Liver (tissue), 9 donors: ENCODE measurements around the gene TMEM8B. TPM values are rescaled to one million over a fixed set of nuclear protein-coding genes. Genes with fewer than 3 reads are reported as not detected.

ENCODE experiments used
- DNase-seq: peaks from one replicate; pipeline ENCODE4 v3.0.0-alpha.2; 2017; ENCODE audit warnings: low spot score
- H3K27ac ChIP-seq, 2 donors: one replicate each; pipeline ENCODE4 v1.7.0; 2013; ENCODE audit warnings: inconsistent platforms in 2 of 2, low read length in 2 of 2, control low read depth in 1 of 2, low read depth in 1 of 2, mild to moderate bottlenecking in 1 of 2
- H3K27me3 ChIP-seq, 4 donors: one replicate each; pipeline versions ENCODE4 v1.6.1 to v1.7.0; 2013; ENCODE audit warnings: low read length in 3 of 4, inconsistent platforms in 1 of 4, mild to moderate bottlenecking in 1 of 4, moderate library complexity in 1 of 4; ENCODE audit not compliant: control insufficient read depth in 4 of 4, insufficient read depth in 4 of 4
- H3K36me3 ChIP-seq, 4 donors: one replicate each; pipeline versions ENCODE4 v1.6.1 to v1.7.0; 2013; ENCODE audit warnings: low read length in 3 of 4, mild to moderate bottlenecking in 3 of 4, low read depth in 1 of 4, moderate library complexity in 1 of 4; ENCODE audit not compliant: control insufficient read depth in 4 of 4, insufficient read depth in 3 of 4
- H3K4me1 ChIP-seq, 4 donors: one replicate each; pipeline versions ENCODE4 v1.6.1 to v1.7.0; 2013; ENCODE audit warnings: low read length in 3 of 4, mild to moderate bottlenecking in 3 of 4, moderate library complexity in 1 of 4; ENCODE audit not compliant: control insufficient read depth in 4 of 4, insufficient read depth in 4 of 4
- H3K4me3 ChIP-seq, 3 donors: one replicate each; pipeline versions ENCODE4 v1.6.1 to v1.7.0; 2013; ENCODE audit warnings: low read length in 3 of 3, control low read depth in 1 of 3, low read depth in 1 of 3, mild to moderate bottlenecking in 1 of 3
- H3K9ac ChIP-seq, 2 donors: one replicate each; pipeline ENCODE4 v1.7.0; 2013; ENCODE audit warnings: low read length in 2 of 2, mild to moderate bottlenecking in 2 of 2, moderate library complexity in 2 of 2, control low read depth in 1 of 2, low read depth in 1 of 2
- H3K9me3 ChIP-seq, 4 donors: one replicate each; pipeline versions ENCODE4 v1.6.1 to v1.7.0; 2013; ENCODE audit warnings: low read length in 3 of 4; ENCODE audit not compliant: control insufficient read depth in 4 of 4
- ATF3 ChIP-seq: IDR thresholded peaks from 2 replicates; pipeline ENCODE4 v1.6.1; 2016; ENCODE audit warnings: antibody characterized with exemption
- CTCF ChIP-seq: fragments of 150-350 bp; IDR thresholded peaks from 2 replicates; pipeline ENCODE4 v1.5.1; 2017; ENCODE audit warnings: improper control_type of control experiment, low read depth, low read length; ENCODE audit not compliant: missing input control
- EGR1 ChIP-seq, 2 donors: IDR thresholded peaks; 2 replicates each; pipeline ENCODE4 v1.6.1; 2016 to 2018; ENCODE audit warnings: antibody characterized with exemption in 2 of 2, low read depth in 2 of 2
- FOXA1 ChIP-seq: IDR thresholded peaks from 2 replicates; pipeline ENCODE4 v1.6.1; 2016; ENCODE audit warnings: antibody characterized with exemption
- FOXA2 ChIP-seq: IDR thresholded peaks from 2 replicates; pipeline ENCODE4 v1.6.1; 2016; ENCODE audit warnings: antibody characterized with exemption
- GABPA ChIP-seq, 2 donors: IDR thresholded peaks in 1 of 2; conservative IDR thresholded peaks in 1 of 2; 2 replicates each; pipeline ENCODE4 v1.6.1; 2016; ENCODE audit warnings: antibody characterized with exemption in 2 of 2, mild to moderate bottlenecking in 1 of 2, moderate library complexity in 1 of 2
- HNF4G ChIP-seq: IDR thresholded peaks from 2 replicates; pipeline ENCODE4 v1.6.1; 2016; ENCODE audit warnings: antibody characterized with exemption
- JUND ChIP-seq, 2 donors: IDR thresholded peaks; 2 replicates each; pipeline ENCODE4 v1.6.1; 2016; ENCODE audit warnings: antibody characterized with exemption in 2 of 2
- MAX ChIP-seq: IDR thresholded peaks from 2 replicates; pipeline ENCODE4 v1.6.1; 2016; ENCODE audit warnings: antibody characterized with exemption
- NR2F2 ChIP-seq: IDR thresholded peaks from 2 replicates; pipeline ENCODE4 v1.6.1; 2016; ENCODE audit warnings: antibody characterized with exemption
- RAD21 ChIP-seq, 2 donors: IDR thresholded peaks; 2 replicates each; pipeline ENCODE4 v1.6.1; 2016; ENCODE audit warnings: antibody characterized with exemption in 2 of 2, mild to moderate bottlenecking in 2 of 2
- REST ChIP-seq: IDR thresholded peaks from 2 replicates; pipeline ENCODE4 v1.6.1; 2016; ENCODE audit warnings: antibody characterized with exemption, mild to moderate bottlenecking
- RXRA ChIP-seq, 2 donors: IDR thresholded peaks; 2 replicates each; pipeline ENCODE4 v1.6.1; 2017 to 2018; ENCODE audit warnings: antibody characterized with exemption in 2 of 2, mild to moderate bottlenecking in 1 of 2
- SP1 ChIP-seq: IDR thresholded peaks from 2 replicates; pipeline ENCODE4 v1.6.1; 2018; ENCODE audit warnings: antibody characterized with exemption, mild to moderate bottlenecking
- TAF1 ChIP-seq: conservative IDR thresholded peaks from 2 replicates; pipeline ENCODE4 v1.6.1; 2016; ENCODE audit warnings: antibody characterized with exemption, mild to moderate bottlenecking
- YY1 ChIP-seq: IDR thresholded peaks from 2 replicates; pipeline ENCODE4 v1.6.1; 2016; ENCODE audit warnings: antibody characterized with exemption, mild to moderate bottlenecking
- ZBTB33 ChIP-seq: IDR thresholded peaks from 2 replicates; pipeline ENCODE4 v1.6.1; 2016; ENCODE audit warnings: antibody characterized with exemption
- polyA plus RNA-seq, 2 donors: library from polyadenylated mRNA; stranded (reverse) in 1 of 2; unstranded in 1 of 2; fragments of 200-250 nt in 1 of 2; fragments of >200 nt in 1 of 2; fragmentation: Nextera tagmentation in 1 of 2; extraction: Ambion mirVana in 1 of 2; gene quantifications; one replicate each; pipeline versions ENCODE4 v1.2.1 to v1.2.3, GENCODE V29; 2013 to 2015
- total RNA-seq, 2 donors: library from RNA; depleted of rRNA; stranded (reverse); fragments of >200 nt; gene quantifications; one replicate each; pipeline ENCODE4 v1.2.3, GENCODE V29; 2014
- donor health status: healthy.
- donor health status: healthy.
- donor health status: healthy.
- donor health status: healthy.
- donor health status: healthy.

The TMEM8B gene
- total and polyA plus RNA-seq, 4 donors = 1.1 to 5.4 (median 2.7) TPM

- no peaks in the 10 kb centered on the region for H3K9me3 ChIP-seq
Observed at GRCh38 chr9:35898337-35898736, 69.3 kb downstream of the TMEM8B start.

More at GRCh38 chr9:35898337-35898736, 69.3 kb downstream of the TMEM8B start:
- Histone ChIP-seq H3K27me3 (no peaks in the 10 kb centered on the region), H3K27ac (no peak overlapping the region), H3K4me3 (no peak overlapping the region), H3K36me3 (no peaks in the 10 kb centered on the region), H3K9ac (no peak overlapping the region), H3K4me1 (no peaks in the 10 kb centered on the region)
- TF ChIP-seq FOXA2 (no peak), GABPA (IDR thresholded peaks at IDR 0.05 in 1 of 2, conservative IDR thresholded peaks at IDR 0.05 in 1 of 2) (no peak), RAD21 (IDR thresholded peaks at IDR 0.05) (no peak), FOXA1 (no peak), REST (no peak), MAX (no peak), TAF1 (no peak), EGR1 (IDR thresholded peaks at IDR 0.05; ENCODE audit: low read depth in 2 of 2) (no peak), JUND (IDR thresholded peaks at IDR 0.05) (no peak), YY1 (no peak), CTCF (no peak), SP1 (no peak), ZBTB33 (no peak), RXRA (IDR thresholded peaks at IDR 0.05) (no peak), NR2F2 (no peak), HNF4G (no peak), ATF3 (no peak)
- no peak for DNase-seq
